Prostate gland (tissue), 2 donors: ENCODE results near the gene ZNF486. TPM values are rescaled to one million over a fixed set of nuclear protein-coding genes. Genes with fewer than 3 reads are reported as not detected.
"Not testable (repeated sequence)": the region's sequence is repeated elsewhere in the genome, so short reads cannot be mapped to it uniquely, and the experiment has no call there.

ENCODE experiments used
- DNase-seq: peaks from one replicate; pipeline ENCODE4 v3.0.0-alpha.2; 2019; ENCODE audit warnings: low spot score
- H3K27ac ChIP-seq, 2 donors: fragments of 200-600 bp; sonication (generic); 2 replicates each; pipeline ENCODE4 v1.5.1; 2017 to 2019
- H3K27me3 ChIP-seq: fragments of 200-600 bp; sonication (generic); replicated peaks from 2 replicates; pipeline ENCODE4 v1.5.1; 2019; ENCODE audit not compliant: insufficient read depth
- H3K36me3 ChIP-seq, 2 donors: fragments of 200-600 bp; sonication (generic); 1 replicate in 1 of 2; 2 replicates in 1 of 2; pipeline versions ENCODE4 v1.5.1 to v1.8.1; 2017 to 2019
- H3K4me1 ChIP-seq: fragments of 200-600 bp; sonication (generic); replicated peaks from 2 replicates; pipeline ENCODE4 v1.5.1; 2019
- H3K4me3 ChIP-seq, 2 donors: fragments of 200-600 bp; sonication (generic); 2 replicates each; pipeline ENCODE4 v1.5.1; 2017 to 2019
- H3K9me3 ChIP-seq: fragments of 200-600 bp; sonication (generic); 2 replicates; pipeline ENCODE4 v1.5.1; 2017
- POLR2A ChIP-seq: fragments of 450-650 bp; IDR thresholded peaks from one replicate; pipeline ENCODE4 v1.6.1; 2016; ENCODE audit warnings: antibody characterized with exemption, mild to moderate bottlenecking
- POLR2AphosphoS5 ChIP-seq: sonication (generic); formaldehyde crosslinking; IDR thresholded peaks from one replicate; pipeline ENCODE4 v1.6.1; 2017; ENCODE audit warnings: antibody characterized with exemption
- WGBS: methylation state at CpG from one replicate; pipeline ENCODE4 v1.1.5; 2018; 5-methylcytosine and 5-hydroxymethylcytosine counted together
- intact Hi-C: fragments of 100-400 bp; cut with DNase I; formaldehyde crosslinking; loops from one replicate; pipeline ENCODE4 v1.14.2; 2022
- small RNA-seq, 2 donors: library from RNA; depleted of rRNA; stranded (forward); fragments of <200 nt; gene quantifications; one replicate each; pipeline ENCODE3, GENCODE V24; 2016
- total RNA-seq, 2 donors: library from RNA; depleted of rRNA; stranded (reverse); fragments of >200 nt; gene quantifications; one replicate each; pipeline ENCODE4 v1.1.0, GENCODE V29; 2016
- TF ChIP-seq, protein P1 (sequence below), 4 experiments: fragments of 200-600 bp in 2 of 4; fragments of 450-650 bp in 2 of 4; sonication (generic) in 2 of 4; IDR thresholded peaks; 1 replicate in 3 of 4; 2 replicates in 1 of 4; pipeline ENCODE4 v1.5.1; 2016 to 2019; ENCODE audit warnings: antibody characterized with exemption in 4 of 4, mild to moderate bottlenecking in 2 of 4, moderate library complexity in 2 of 4

The ZNF486 gene
- total RNA-seq, 2 donors from 2014 or later = 5.0 to 8.7 TPM

DNA sequence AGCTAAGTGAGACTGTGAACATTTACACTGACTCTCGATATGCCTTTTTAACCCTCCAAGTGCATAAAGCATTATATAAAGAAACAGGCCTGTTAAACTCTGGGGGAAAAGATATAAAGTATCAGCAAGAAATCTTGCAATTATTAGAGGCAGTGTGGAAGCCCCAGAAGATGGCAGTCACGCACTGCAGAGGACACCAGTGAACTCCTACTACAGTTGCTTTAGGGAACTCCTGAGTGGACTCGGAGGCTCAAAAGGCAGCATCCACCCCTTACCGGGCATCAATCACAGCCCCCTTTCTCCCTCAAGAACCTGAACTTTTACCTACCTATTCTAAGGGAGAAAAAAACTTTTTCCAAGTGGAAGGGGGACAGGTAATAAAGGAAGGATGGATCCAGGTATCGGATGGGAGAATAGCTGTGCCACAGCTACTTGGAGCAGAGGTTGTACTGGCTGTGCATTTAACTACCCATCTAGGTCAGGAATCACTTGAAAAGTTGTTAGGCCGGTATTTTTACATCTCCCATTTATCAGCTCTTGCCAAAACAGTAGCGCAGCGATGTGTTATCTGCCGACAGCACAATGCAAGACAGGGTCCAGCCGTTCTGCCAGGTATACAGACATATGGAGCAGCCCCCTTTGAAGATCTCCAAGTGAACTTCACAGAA lies 80.1 kb downstream of the ZNF486 start:
- Histone ChIP-seq H3K36me3 (no peaks in the 10 kb centered on the region), H3K27me3 (no peaks in the 10 kb centered on the region), H3K4me1 (no peaks in the 10 kb centered on the region), H3K9me3 (no peaks in the 10 kb centered on the region), H3K27ac (no peak overlapping the region), H3K4me3 (no peak overlapping the region)
- DNase-seq = peak; percentile 19
- 25% methylated on average over 10 of the region's 10 CpGs for WGBS
- intact Hi-C loops = no loop called here
- peak; percentile 26 for TF ChIP-seq POLR2AphosphoS5
- TF ChIP-seq POLR2A = no peak
- TF ChIP-seq, protein P1, sequence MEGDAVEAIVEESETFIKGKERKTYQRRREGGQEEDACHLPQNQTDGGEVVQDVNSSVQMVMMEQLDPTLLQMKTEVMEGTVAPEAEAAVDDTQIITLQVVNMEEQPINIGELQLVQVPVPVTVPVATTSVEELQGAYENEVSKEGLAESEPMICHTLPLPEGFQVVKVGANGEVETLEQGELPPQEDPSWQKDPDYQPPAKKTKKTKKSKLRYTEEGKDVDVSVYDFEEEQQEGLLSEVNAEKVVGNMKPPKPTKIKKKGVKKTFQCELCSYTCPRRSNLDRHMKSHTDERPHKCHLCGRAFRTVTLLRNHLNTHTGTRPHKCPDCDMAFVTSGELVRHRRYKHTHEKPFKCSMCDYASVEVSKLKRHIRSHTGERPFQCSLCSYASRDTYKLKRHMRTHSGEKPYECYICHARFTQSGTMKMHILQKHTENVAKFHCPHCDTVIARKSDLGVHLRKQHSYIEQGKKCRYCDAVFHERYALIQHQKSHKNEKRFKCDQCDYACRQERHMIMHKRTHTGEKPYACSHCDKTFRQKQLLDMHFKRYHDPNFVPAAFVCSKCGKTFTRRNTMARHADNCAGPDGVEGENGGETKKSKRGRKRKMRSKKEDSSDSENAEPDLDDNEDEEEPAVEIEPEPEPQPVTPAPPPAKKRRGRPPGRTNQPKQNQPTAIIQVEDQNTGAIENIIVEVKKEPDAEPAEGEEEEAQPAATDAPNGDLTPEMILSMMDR (IDR thresholded peaks at IDR 0.05) = peak in 3 of 4 experiments; percentile 26 to 48 (median 44)

DNA sequence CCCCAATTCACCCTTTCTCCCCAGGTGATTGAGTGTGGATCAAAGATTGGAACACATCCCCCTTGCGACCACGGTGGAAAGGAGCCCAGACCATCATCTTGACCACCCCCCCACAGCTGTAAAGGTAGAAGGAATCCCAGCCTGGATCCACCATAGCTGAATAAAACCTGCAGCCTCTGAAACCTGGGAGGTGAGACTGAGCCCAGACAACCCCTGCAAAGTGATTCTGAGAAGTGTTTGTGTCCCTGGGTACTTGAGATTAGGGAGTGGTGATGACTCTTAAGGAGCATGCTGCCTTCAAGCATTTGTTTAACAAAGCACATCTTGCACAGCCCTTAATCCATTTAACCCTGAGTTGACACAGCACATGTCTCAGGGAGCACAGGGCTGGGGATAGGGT lies 81.2 kb downstream of the ZNF486 start:
- H3K27me3 ChIP-seq, H3K4me3 ChIP-seq, H3K9me3 ChIP-seq, intact Hi-C loops, H3K4me1 ChIP-seq, H3K27ac ChIP-seq, DNase-seq, H3K36me3 ChIP-seq: not testable (repeated sequence)
- 66% methylated on average over 2 of the region's 2 CpGs for WGBS

Small RNAs within 50 kb of the gene (small RNA-seq; reads per million reads assigned to genes)
- gene AC011447.4 = 0 reads per million in 2 donors

Other genes starting within 250 kb of the ZNF486 start
- 1 to 10 TPM; 4.3 to 4.9 TPM for gene ZNF682, start 127.7 kb upstream of the ZNF486 start, total RNA-seq
- gene ZNF90, start 89.2 kb upstream of the ZNF486 start, total RNA-seq = 1 to 10 TPM; 4.1 to 4.5 TPM